Hepatocyte (in vitro differentiated cells): ENCODE measurements around the gene OPCML. TPM values are rescaled to one million over a fixed set of nuclear protein-coding genes. Genes with fewer than 3 reads are reported as not detected.

Experiments used
- DNase-seq: peaks from one replicate; pipeline ENCODE4 v3.0.0-alpha.2; 2016; ENCODE audit warnings: low spot score
- H2AFZ ChIP-seq: fragments of 200-600 bp; sonication (generic); 2 replicates; pipeline ENCODE4 v1.6.0; 2016; ENCODE audit warnings: antibody characterized with exemption, mild to moderate bottlenecking
- H3K27ac ChIP-seq: fragments of 200-600 bp; sonication (generic); 2 replicates; pipeline ENCODE4 v1.5.1; 2016; ENCODE audit warnings: mild to moderate bottlenecking
- H3K27me3 ChIP-seq: fragments of 200-600 bp; sonication (generic); 2 replicates; pipeline ENCODE4 v1.6.1; 2016
- H3K36me3 ChIP-seq: fragments of 200-600 bp; sonication (generic); replicated peaks from 2 replicates; pipeline ENCODE4 v1.5.1; 2016; ENCODE audit warnings: low read depth; ENCODE audit not compliant: insufficient read depth
- H3K4me1 ChIP-seq: fragments of 200-600 bp; sonication (generic); 2 replicates; pipeline ENCODE4 v1.5.1; 2016; ENCODE audit warnings: mild to moderate bottlenecking, moderate library complexity; ENCODE audit not compliant: insufficient read depth
- H3K4me2 ChIP-seq: fragments of 200-600 bp; sonication (generic); 2 replicates; pipeline ENCODE4 v1.6.0; 2016
- H3K4me3 ChIP-seq: fragments of 200-600 bp; sonication (generic); 2 replicates; pipeline ENCODE4 v1.5.1; 2016; ENCODE audit warnings: mild to moderate bottlenecking
- H3K79me2 ChIP-seq: fragments of 200-600 bp; sonication (generic); 2 replicates; pipeline ENCODE4 v1.6.0; 2017; ENCODE audit warnings: mild to moderate bottlenecking
- H3K9me2 ChIP-seq: fragments of 200-600 bp; sonication (generic); replicated peaks from 2 replicates; pipeline ENCODE4 v1.6.0; 2017; ENCODE audit warnings: mild to moderate bottlenecking; ENCODE audit not compliant: insufficient read depth
- H3K9me3 ChIP-seq: fragments of 200-600 bp; sonication (generic); 2 replicates; pipeline ENCODE4 v1.5.1; 2016; ENCODE audit warnings: low read depth, mild to moderate bottlenecking
- H4K20me1 ChIP-seq: fragments of 200-600 bp; sonication (generic); 2 replicates; pipeline ENCODE4 v1.6.0; 2016; ENCODE audit warnings: mild to moderate bottlenecking; ENCODE audit not compliant: insufficient read depth, poor library complexity, severe bottlenecking
- EZH2 ChIP-seq: fragments of 200-600 bp; sonication (generic); IDR thresholded peaks from 2 replicates; pipeline ENCODE4 v1.6.1; 2016; ENCODE audit warnings: antibody characterized with exemption, mild to moderate bottlenecking, borderline replicate concordance
- EZH2phosphoT487 ChIP-seq: fragments of 200-600 bp; sonication (generic); IDR thresholded peaks from one replicate; pipeline ENCODE4 v1.6.1; 2018; ENCODE audit warnings: antibody characterized with exemption, mild to moderate bottlenecking, low read depth, moderate library complexity; ENCODE audit not compliant: unreplicated experiment, severe bottlenecking
- WGBS: methylation state at CpG from one replicate; pipeline ENCODE4 v1.1.6; 2016; ENCODE audit warnings: low lambda C conversion rate; ENCODE audit errors: missing lambda C conversion rate; 5-methylcytosine and 5-hydroxymethylcytosine counted together
- polyA plus RNA-seq: library from polyadenylated mRNA; unstranded; fragments of >200 nt; fragmentation: Nextera tagmentation; extraction: Ambion mirVana; gene quantifications from 2 replicates; pipeline ENCODE4 v1.2.1, GENCODE V29; 2016
- total RNA-seq: library from RNA; depleted of rRNA; stranded (reverse); fragments of >200 nt; gene quantifications from 2 replicates; pipeline ENCODE4 v1.2.3, GENCODE V29; 2014
- TF ChIP-seq, protein P1 (sequence below): fragments of 200-600 bp; sonication (generic); IDR thresholded peaks from 2 replicates; pipeline ENCODE4 v1.5.1; 2016; ENCODE audit warnings: antibody characterized with exemption, mild to moderate bottlenecking; ENCODE audit not compliant: poor library complexity

The OPCML gene
- total and polyA plus RNA-seq, 2 experiments from 2014 or later, result 0.37 to 0.98 TPM

DNA sequence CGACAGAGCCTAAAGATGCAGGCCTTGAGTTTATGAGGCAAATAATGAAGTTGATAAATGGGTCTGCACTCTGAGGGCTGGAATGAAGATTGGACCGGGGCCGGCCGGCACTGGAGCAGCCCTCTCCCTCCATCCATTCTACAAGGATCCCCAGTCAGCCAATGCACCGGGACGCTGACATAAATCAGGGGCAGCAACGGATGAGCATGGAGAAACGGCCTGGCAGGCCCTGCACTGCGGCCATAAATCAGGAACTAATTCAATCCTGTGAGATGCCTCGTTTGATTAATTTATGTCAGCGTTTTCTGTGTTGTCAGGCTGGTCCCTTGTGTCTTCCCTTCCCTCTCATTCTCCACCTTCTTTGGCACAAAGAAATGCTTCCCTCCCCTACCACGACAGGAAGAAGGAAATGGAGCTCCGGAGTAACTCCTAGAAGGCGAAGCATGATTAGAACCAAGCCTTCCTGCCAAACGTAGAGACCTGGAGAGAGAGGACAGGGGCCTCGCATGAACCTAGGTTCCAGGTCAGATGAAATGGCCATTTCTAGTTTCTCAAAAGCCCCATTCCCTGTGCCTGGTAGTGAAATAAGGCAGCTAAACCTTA is 358.4 kb downstream of the OPCML start:
- Histone ChIP-seq H3K36me3 (no peaks in the 10 kb centered on the region), H3K79me2 (no peaks in the 10 kb centered on the region), H2AFZ (no peak overlapping the region), H3K27me3 (no peaks in the 10 kb centered on the region), H3K4me1 (no peaks in the 10 kb centered on the region), H3K9me2 (no peaks in the 10 kb centered on the region), H3K27ac (no peak overlapping the region), H3K9me3 (no peaks in the 10 kb centered on the region), H3K4me2 (no peak overlapping the region), H3K4me3 (no peak overlapping the region), H4K20me1 (no peaks in the 10 kb centered on the region)
- DNase-seq, result no peak
- 84% methylated on average over 16 of the region's 16 CpGs for WGBS
- TF ChIP-seq EZH2phosphoT487, result no peak
- no peak for TF ChIP-seq EZH2
- TF ChIP-seq, protein P1, sequence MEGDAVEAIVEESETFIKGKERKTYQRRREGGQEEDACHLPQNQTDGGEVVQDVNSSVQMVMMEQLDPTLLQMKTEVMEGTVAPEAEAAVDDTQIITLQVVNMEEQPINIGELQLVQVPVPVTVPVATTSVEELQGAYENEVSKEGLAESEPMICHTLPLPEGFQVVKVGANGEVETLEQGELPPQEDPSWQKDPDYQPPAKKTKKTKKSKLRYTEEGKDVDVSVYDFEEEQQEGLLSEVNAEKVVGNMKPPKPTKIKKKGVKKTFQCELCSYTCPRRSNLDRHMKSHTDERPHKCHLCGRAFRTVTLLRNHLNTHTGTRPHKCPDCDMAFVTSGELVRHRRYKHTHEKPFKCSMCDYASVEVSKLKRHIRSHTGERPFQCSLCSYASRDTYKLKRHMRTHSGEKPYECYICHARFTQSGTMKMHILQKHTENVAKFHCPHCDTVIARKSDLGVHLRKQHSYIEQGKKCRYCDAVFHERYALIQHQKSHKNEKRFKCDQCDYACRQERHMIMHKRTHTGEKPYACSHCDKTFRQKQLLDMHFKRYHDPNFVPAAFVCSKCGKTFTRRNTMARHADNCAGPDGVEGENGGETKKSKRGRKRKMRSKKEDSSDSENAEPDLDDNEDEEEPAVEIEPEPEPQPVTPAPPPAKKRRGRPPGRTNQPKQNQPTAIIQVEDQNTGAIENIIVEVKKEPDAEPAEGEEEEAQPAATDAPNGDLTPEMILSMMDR, result no peak

DNA sequence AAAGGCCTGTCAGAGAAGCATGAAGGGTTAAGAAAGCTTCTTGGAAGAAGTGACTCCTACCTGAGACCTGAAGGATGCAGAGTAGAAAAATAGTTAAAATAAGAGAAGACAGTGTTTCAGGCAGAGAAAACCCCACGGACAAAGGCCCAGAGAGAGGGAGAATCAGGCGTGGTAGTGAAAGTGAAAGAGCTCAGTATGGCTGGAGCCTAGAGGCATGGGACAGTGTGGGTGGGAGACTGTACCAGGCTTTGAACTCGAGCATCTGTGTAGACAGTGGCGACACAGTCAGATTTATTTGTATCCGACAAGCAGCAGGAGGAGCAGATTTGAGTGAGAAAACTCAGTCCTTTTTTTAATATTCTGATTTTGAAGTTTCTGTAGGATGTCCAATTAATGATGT is 360.0 kb downstream of the OPCML start:
- no peak for TF ChIP-seq EZH2
- TF ChIP-seq, protein P1, result no peak
- TF ChIP-seq EZH2phosphoT487, result no peak
- no peak overlapping the region for H2AFZ ChIP-seq

DNA sequence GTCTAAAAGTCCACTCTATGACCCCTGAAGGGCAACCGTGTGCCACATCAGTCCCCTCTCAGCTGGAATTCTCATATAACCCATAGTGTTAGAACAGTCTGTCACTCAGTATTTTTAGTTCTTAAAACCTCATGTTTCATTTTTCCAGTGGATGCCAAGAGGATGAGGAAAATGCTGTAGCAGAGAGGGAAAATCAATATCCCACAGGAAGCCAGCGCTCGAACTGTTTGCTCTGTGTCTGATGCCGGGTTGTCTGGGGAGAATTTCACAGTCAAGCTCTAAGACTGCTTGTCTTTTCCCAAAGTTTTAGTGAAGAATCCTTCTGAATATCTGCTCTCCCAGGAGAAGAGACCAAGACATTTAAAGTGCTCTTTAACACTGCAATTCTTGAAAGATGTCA is 360.9 kb downstream of the OPCML start:
- TF ChIP-seq EZH2phosphoT487 (no peak), EZH2 (no peak)
- TF ChIP-seq, protein P1, result no peak
- Histone ChIP-seq H4K20me1 (no peaks in the 10 kb centered on the region), H3K27me3 (peaks cover 5% of the 10 kb centered on the region), H3K79me2 (no peaks in the 10 kb centered on the region), H3K9me2 (no peaks in the 10 kb centered on the region), H3K4me3 (no peak overlapping the region), H3K9me3 (no peaks in the 10 kb centered on the region), H2AFZ (no peak overlapping the region), H3K4me2 (no peak overlapping the region), H3K4me1 (no peaks in the 10 kb centered on the region), H3K36me3 (no peaks in the 10 kb centered on the region), H3K27ac (no peak overlapping the region)
- WGBS, result 55% methylated on average over 4 of the region's 4 CpGs
- DNase-seq, result no peak

More for the DNA sequence above, 360.0 kb downstream of the OPCML start:
- Histone ChIP-seq H4K20me1 (no peaks in the 10 kb centered on the region), H3K9me2 (no peaks in the 10 kb centered on the region), H3K4me2 (no peak overlapping the region), H3K27me3 (no peaks in the 10 kb centered on the region), H3K4me1 (no peaks in the 10 kb centered on the region), H3K9me3 (no peaks in the 10 kb centered on the region), H3K36me3 (no peaks in the 10 kb centered on the region), H3K27ac (no peak overlapping the region), H3K79me2 (no peaks in the 10 kb centered on the region), H3K4me3 (no peak overlapping the region)
- DNase-seq, result no peak
- 77% methylated on average over 5 of the region's 5 CpGs for WGBS

DNA sequence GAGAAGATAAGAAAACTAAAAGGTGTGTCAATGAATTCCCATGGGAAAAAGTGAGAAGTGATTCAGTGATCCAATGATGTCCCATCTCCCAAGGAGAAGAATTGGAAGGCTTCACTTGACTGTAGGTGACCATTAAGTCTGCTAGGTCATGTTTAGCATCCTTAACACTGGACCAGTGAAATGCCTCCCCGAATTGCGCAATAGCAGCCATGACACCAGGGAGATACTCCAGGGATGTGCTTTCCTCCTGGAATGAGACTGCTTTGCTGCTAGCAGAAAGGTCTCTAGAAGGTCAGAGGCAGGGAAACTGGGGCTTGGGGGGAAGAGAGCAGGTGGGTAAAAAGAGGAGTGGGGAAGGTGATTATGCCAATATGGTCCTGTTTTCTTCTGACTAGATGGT is 364.3 kb downstream of the OPCML start:
- DNase-seq, result no peak
- Histone ChIP-seq H3K27me3 (peaks cover 14% of the 10 kb centered on the region), H3K36me3 (no peaks in the 10 kb centered on the region), H4K20me1 (no peaks in the 10 kb centered on the region), H3K4me2 (no peak overlapping the region), H3K9me3 (no peaks in the 10 kb centered on the region), H3K79me2 (no peaks in the 10 kb centered on the region), H3K4me1 (no peaks in the 10 kb centered on the region), H2AFZ (no peak overlapping the region), H3K27ac (no peak overlapping the region), H3K9me2 (no peaks in the 10 kb centered on the region), H3K4me3 (no peak overlapping the region)
- 95% methylated on average over 2 of the region's 2 CpGs for WGBS
- TF ChIP-seq EZH2phosphoT487 (no peak), EZH2 (no peak)
- TF ChIP-seq, protein P1, result no peak
